Vagina (tissue), 2 donors: Measurements from ENCODE around the gene FAM53B. TPM values are rescaled to one million over a fixed set of nuclear protein-coding genes. Genes with fewer than 3 reads are reported as not detected.
"Not testable (repeated sequence)": the region's sequence is repeated elsewhere in the genome, so short reads cannot be mapped to it uniquely, and the experiment has no call there.

Source experiments
- DNase-seq, 2 donors: peaks; one replicate each; pipeline ENCODE4 v3.0.0-alpha.2; 2017; ENCODE audit errors: extremely low spot score in 2 of 2
- H3K27ac ChIP-seq: fragments of 200-600 bp; sonication (generic); one replicate; pipeline ENCODE4 v1.5.1; 2019
- H3K27me3 ChIP-seq: fragments of 200-600 bp; sonication (generic); one replicate; pipeline ENCODE4 v1.5.1; 2019
- H3K36me3 ChIP-seq, 2 donors: fragments of 200-600 bp; sonication (generic); one replicate each; pipeline ENCODE4 v1.5.1; 2017 to 2019
- H3K4me1 ChIP-seq: fragments of 200-600 bp; sonication (generic); one replicate; pipeline ENCODE4 v1.5.1; 2019
- H3K4me3 ChIP-seq, 2 donors: fragments of 200-600 bp; sonication (generic); 1 replicate in 1 of 2; 2 replicates in 1 of 2; pipeline ENCODE4 v1.5.1; 2016 to 2019
- H3K9me3 ChIP-seq: fragments of 200-600 bp; sonication (generic); one replicate; pipeline ENCODE4 v1.5.1; 2019
- POLR2A ChIP-seq, 2 donors: fragments of 450-650 bp; IDR thresholded peaks; one replicate each; pipeline ENCODE4 v1.6.1; 2017; ENCODE audit warnings: antibody characterized with exemption in 2 of 2, mild to moderate bottlenecking in 2 of 2, moderate library complexity in 2 of 2
- POLR2AphosphoS5 ChIP-seq, 2 donors: sonication (generic); formaldehyde crosslinking; IDR thresholded peaks; one replicate each; pipeline ENCODE4 v1.9.0; 2017; ENCODE audit warnings: antibody characterized with exemption in 2 of 2, mild to moderate bottlenecking in 2 of 2, low read depth in 1 of 2; ENCODE audit not compliant: insufficient read depth in 1 of 2
- intact Hi-C: fragments of 100-400 bp; cut with DNase I; formaldehyde crosslinking; loops from one replicate; pipeline ENCODE4 v1.15.1; 2023
- total RNA-seq: library from RNA; depleted of rRNA; stranded (reverse); fragments of >200 nt; gene quantifications from one replicate; pipeline ENCODE4 v1.2.3, GENCODE V29; 2016
- TF ChIP-seq, protein P1 (sequence below), 3 experiments: fragments of 450-650 bp in 2 of 3; fragments of 200-600 bp in 1 of 3; sonication (generic) in 1 of 3; IDR thresholded peaks; one replicate each; pipeline ENCODE4 v1.5.1; 2017 to 2019; ENCODE audit warnings: antibody characterized with exemption in 3 of 3, mild to moderate bottlenecking in 2 of 3, moderate library complexity in 2 of 3

The FAM53B gene
- total RNA-seq, 1 donor from 2014 or later = 35.1 TPM

DNA sequence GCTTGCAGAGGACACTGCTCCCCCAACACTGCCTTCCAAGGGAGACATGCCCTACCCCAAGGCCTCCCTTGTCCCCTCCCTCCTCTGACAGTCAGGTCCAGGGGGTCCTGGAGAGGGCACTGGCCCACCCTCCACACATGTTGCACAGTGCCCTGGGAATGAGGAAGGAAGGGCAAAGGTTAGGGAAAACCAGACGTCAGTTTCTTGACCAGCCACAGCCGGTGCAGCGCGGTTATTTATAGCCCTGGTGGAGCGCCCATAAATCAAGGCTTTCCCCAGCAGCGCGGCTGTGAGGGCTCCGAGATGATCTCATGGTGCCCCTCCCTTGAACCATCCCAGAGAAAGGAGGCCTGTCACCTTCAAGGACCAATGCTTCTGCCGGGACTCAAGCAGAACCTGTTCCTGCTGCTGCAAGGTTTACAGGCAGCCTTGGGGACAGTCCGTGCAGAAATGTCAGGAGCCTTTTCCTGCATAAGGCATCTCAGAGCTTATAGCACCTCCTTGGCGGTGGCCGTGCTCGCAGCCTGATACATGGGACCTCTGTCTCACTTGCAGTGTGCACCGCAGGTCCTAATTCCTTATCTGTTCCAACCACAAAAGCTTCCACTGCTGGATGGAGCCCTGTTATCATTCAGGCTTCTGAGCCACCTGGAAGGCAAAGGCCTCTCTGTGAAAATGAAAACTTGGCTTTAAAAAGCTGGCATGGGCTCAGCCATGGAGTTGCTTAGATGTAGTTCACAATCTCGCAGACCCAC, 155.3 kb downstream of the FAM53B start:
- peaks cover 20% of the 10 kb centered on the region for H3K4me1 ChIP-seq
- H3K36me3 ChIP-seq = no peaks in the 10 kb centered on the region
- H3K27ac ChIP-seq = peak overlapping the region; percentile 10
- H3K27me3 ChIP-seq = no peaks in the 10 kb centered on the region
- TF ChIP-seq POLR2A (IDR thresholded peaks at IDR 0.05) (no peak), POLR2AphosphoS5 (IDR thresholded peaks at IDR 0.05; ENCODE audit: insufficient read depth in 1 of 2, low read depth in 1 of 2) (peak; percentile 51 to 67)
- no peak overlapping the region for H3K4me3 ChIP-seq
- DNase-seq = no peak
- H3K9me3 ChIP-seq = no peaks in the 10 kb centered on the region
- intact Hi-C loops = no loop called here

- H3K4me3 ChIP-seq, intact Hi-C loops, H3K9me3 ChIP-seq, H3K36me3 ChIP-seq, DNase-seq, H3K27me3 ChIP-seq: not testable (repeated sequence)
- H3K27ac ChIP-seq = peak overlapping the region; percentile 10
- H3K4me1 ChIP-seq = peaks cover 20% of the 10 kb centered on the region
Measured at GRCh38 chr10:124588341-124588735, 155.8 kb downstream of the FAM53B start.

GRCh38 chr10:124587811-124588211, 156.4 kb downstream of the FAM53B start:
- Histone ChIP-seq H3K4me1 (peaks cover 20% of the 10 kb centered on the region), H3K36me3 (no peaks in the 10 kb centered on the region), H3K27me3 (no peaks in the 10 kb centered on the region), H3K9me3 (no peaks in the 10 kb centered on the region), H3K27ac (no peak overlapping the region), H3K4me3 (no peak overlapping the region)
- TF ChIP-seq, protein P1, sequence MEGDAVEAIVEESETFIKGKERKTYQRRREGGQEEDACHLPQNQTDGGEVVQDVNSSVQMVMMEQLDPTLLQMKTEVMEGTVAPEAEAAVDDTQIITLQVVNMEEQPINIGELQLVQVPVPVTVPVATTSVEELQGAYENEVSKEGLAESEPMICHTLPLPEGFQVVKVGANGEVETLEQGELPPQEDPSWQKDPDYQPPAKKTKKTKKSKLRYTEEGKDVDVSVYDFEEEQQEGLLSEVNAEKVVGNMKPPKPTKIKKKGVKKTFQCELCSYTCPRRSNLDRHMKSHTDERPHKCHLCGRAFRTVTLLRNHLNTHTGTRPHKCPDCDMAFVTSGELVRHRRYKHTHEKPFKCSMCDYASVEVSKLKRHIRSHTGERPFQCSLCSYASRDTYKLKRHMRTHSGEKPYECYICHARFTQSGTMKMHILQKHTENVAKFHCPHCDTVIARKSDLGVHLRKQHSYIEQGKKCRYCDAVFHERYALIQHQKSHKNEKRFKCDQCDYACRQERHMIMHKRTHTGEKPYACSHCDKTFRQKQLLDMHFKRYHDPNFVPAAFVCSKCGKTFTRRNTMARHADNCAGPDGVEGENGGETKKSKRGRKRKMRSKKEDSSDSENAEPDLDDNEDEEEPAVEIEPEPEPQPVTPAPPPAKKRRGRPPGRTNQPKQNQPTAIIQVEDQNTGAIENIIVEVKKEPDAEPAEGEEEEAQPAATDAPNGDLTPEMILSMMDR (IDR thresholded peaks at IDR 0.05) = no peak
- TF ChIP-seq POLR2AphosphoS5 (IDR thresholded peaks at IDR 0.05; ENCODE audit: insufficient read depth in 1 of 2, low read depth in 1 of 2) (no peak), POLR2A (IDR thresholded peaks at IDR 0.05) (no peak)
- no peak for DNase-seq
- intact Hi-C loops = no loop called here

DNA sequence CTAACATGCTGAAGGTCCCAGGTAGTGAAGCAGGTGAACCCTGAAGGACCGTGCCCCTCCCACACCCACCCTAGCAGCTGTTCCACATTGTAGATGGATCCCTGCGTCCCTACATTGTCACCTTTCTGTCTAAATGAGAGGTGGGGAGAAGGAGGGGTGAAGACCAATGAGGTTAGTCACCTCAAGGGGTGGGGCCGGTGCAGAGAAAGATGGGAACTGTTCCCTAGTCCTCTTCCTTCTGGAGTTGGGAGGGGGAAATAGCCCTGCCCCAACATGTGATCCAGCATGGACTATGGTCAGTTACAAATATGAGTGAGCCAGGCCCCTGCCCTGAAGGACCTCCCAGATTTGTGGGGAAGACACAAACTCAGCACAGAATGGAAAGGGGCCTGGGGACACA, 158.0 kb downstream of the FAM53B start:
- H3K4me3 ChIP-seq = no peak overlapping the region
- peaks cover 20% of the 10 kb centered on the region for H3K4me1 ChIP-seq
- H3K9me3 ChIP-seq = no peaks in the 10 kb centered on the region
- no peak for DNase-seq
- no peaks in the 10 kb centered on the region for H3K27me3 ChIP-seq
- H3K27ac ChIP-seq = no peak overlapping the region
- intact Hi-C loops = no loop called here
- H3K36me3 ChIP-seq = no peaks in the 10 kb centered on the region
- TF ChIP-seq, protein P1 (IDR thresholded peaks at IDR 0.05) = no peak
- no peak for TF ChIP-seq POLR2A (IDR thresholded peaks at IDR 0.05)
- no peak for TF ChIP-seq POLR2AphosphoS5 (IDR thresholded peaks at IDR 0.05; ENCODE audit: insufficient read depth in 1 of 2, low read depth in 1 of 2)

GRCh38 chr10:124579011-124579399, 165.2 kb downstream of the FAM53B start:
- Histone ChIP-seq H3K36me3 (no peaks in the 10 kb centered on the region), H3K9me3 (no peaks in the 10 kb centered on the region), H3K27me3 (no peaks in the 10 kb centered on the region), H3K27ac (no peak overlapping the region), H3K4me3 (no peak overlapping the region), H3K4me1 (peaks cover 10% of the 10 kb centered on the region)
- TF ChIP-seq POLR2AphosphoS5 (IDR thresholded peaks at IDR 0.05; ENCODE audit: insufficient read depth in 1 of 2, low read depth in 1 of 2) (peak; percentile 10 to 45), POLR2A (IDR thresholded peaks at IDR 0.05) (no peak)
- intact Hi-C loops = no loop called here
- no peak for DNase-seq

GRCh38 chr10:124578231-124579010, 165.8 kb downstream of the FAM53B start:
- Histone ChIP-seq H3K4me3 (no peak overlapping the region), H3K27me3 (no peaks in the 10 kb centered on the region), H3K36me3 (no peaks in the 10 kb centered on the region), H3K27ac (no peak overlapping the region), H3K9me3 (no peaks in the 10 kb centered on the region), H3K4me1 (peaks cover 10% of the 10 kb centered on the region)
- intact Hi-C loops = no loop called here
- no peak for DNase-seq
- no peak for TF ChIP-seq POLR2AphosphoS5 (IDR thresholded peaks at IDR 0.05; ENCODE audit: insufficient read depth in 1 of 2, low read depth in 1 of 2)
- TF ChIP-seq, protein P1 (IDR thresholded peaks at IDR 0.05) = no peak
